SU-DHL-6 (cell line): Measurements from ENCODE around the gene CFAP92.

Experiments used
- CTCF ChIP-seq: fragments of 200-600 bp; sonication (generic); IDR thresholded peaks from one replicate; pipeline ENCODE4 v1.5.1; 2017; ENCODE audit warnings: antibody characterized with exemption, mild to moderate bottlenecking, low read length, moderate library complexity; ENCODE audit not compliant: insufficient read depth, poor library complexity, severe bottlenecking
- EZH2phosphoT487 ChIP-seq: fragments of 200-600 bp; sonication (generic), shearing (Covaris generic); conservative IDR thresholded peaks from 2 replicates; pipeline ENCODE4 v1.6.1; 2018; ENCODE audit warnings: mild to moderate bottlenecking, antibody characterized with exemption, low read length, moderate library complexity, mixed read lengths

GRCh38 chr3:128994581-128995546, 988 bp upstream of the CFAP92 start:
- TF ChIP-seq CTCF: no peak
- no peak for TF ChIP-seq EZH2phosphoT487
